Ovary (tissue), 9 donors: Measurements from ENCODE around the gene THAP5. TPM values are rescaled to one million over a fixed set of nuclear protein-coding genes. Genes with fewer than 3 reads are reported as not detected.

Experiments used
- DNase-seq, 5 donors: peaks; one replicate each; pipeline ENCODE4 v3.0.0-alpha.2; 2019 to 2020
- H3K27ac ChIP-seq, 2 donors: fragments of 200-600 bp; one replicate each; pipeline versions ENCODE4 v1.5.1 to v1.8.0; 2019 to 2022
- H3K27me3 ChIP-seq: fragments of 200-600 bp; one replicate; pipeline ENCODE4 v1.8.0; 2022
- H3K36me3 ChIP-seq: fragments of 200-600 bp; sonication (generic); one replicate; pipeline ENCODE4 v1.5.1; 2019
- H3K4me1 ChIP-seq: one replicate; pipeline ENCODE4 v1.8.1; 2013; ENCODE audit warnings: mild to moderate bottlenecking, moderate library complexity; ENCODE audit not compliant: insufficient read depth
- H3K4me3 ChIP-seq: fragments of 200-600 bp; sonication (generic); one replicate; pipeline ENCODE4 v1.5.1; 2017
- H3K9me3 ChIP-seq, 2 donors: fragments of 200-600 bp in 1 of 2; sonication (generic) in 1 of 2; one replicate each; pipeline versions ENCODE4 v1.5.1 to v1.8.1; 2013 to 2019; ENCODE audit warnings: mild to moderate bottlenecking in 1 of 2, moderate library complexity in 1 of 2
- CTCF ChIP-seq, 3 donors: fragments of 450-650 bp in 2 of 3; fragments of 200-600 bp in 1 of 3; IDR thresholded peaks; one replicate each; pipeline versions ENCODE4 v1.5.1 to v1.8.0; 2016 to 2022; ENCODE audit warnings: antibody characterized with exemption in 3 of 3, mild to moderate bottlenecking in 1 of 3
- EP300 ChIP-seq: sonication (generic); formaldehyde crosslinking; IDR thresholded peaks from one replicate; pipeline ENCODE4 v1.6.1; 2017; ENCODE audit warnings: antibody characterized with exemption
- POLR2A ChIP-seq: fragments of 450-650 bp; IDR thresholded peaks from one replicate; pipeline ENCODE4 v1.6.1; 2017; ENCODE audit warnings: antibody characterized with exemption, mild to moderate bottlenecking, moderate library complexity
- WGBS, 3 donors: extraction: QIAGEN DNeasy Blood & Tissue Kit in 1 of 3; methylation state at CpG; one replicate each; pipeline versions ENCODE4 v1.1.5 to v1.1.7; 2013 to 2017; 5-methylcytosine and 5-hydroxymethylcytosine counted together
- intact Hi-C, 4 donors: fragments of 100-400 bp; cut with DNase I; formaldehyde crosslinking; loops; one replicate each; pipeline versions ENCODE4 v1.11.0 to v1.15.1; 2022 to 2023
- polyA plus RNA-seq, 2 donors: library from polyadenylated mRNA; stranded (reverse); fragments of 200-250 nt in 1 of 2; fragments of 350-450 nt in 1 of 2; fragmentation: Illumina TruSeq in 1 of 2; extraction: RNeasy Lipid Tissue Mini Kit (QIAGEN cat#74804) in 1 of 2; gene quantifications; one replicate each; pipeline ENCODE4 v1.2.3, GENCODE V29; 2013 to 2014
- total RNA-seq, 7 donors: library from RNA; depleted of rRNA in 2 of 7; stranded (reverse); fragments of >200 nt in 2 of 7; fragmentation: NEBNext Ultra II Directional in 3 of 7; extraction: Animal tissue kit (Norgen Biotek cat#: 25700) in 3 of 7; gene quantifications; one replicate each; pipeline versions ENCODE4 v1.1.0 to v1.2.4, GENCODE V29; 2016 to 2023
- donor health status: DM: no; HTN: no; CAD: no; lungs with moderate emphysema.
- donor health status: DM: no; HTN: no; CAD: no.
- donor health status: Bipolar disorder and iron deficiency.
- donor health status: DM: yes; HTN: yes; CAD: no.
- donor health status: DM: no; HTN: no; CAD: no.
- donor health status: DM: yes; HTN: yes; CAD: no.

Gene THAP5
- total and polyA plus RNA-seq, 9 donors: 17.0 to 44.5 (median 36.4) TPM

GRCh38 chr7:108575156-108575555, 5.7 kb upstream of the THAP5 start:
- WGBS, 3 donors: 72 to 96% (median 92%) methylated on average over 2 of the region's 2 CpGs
- DNase-seq: no peak
- no peaks in the 10 kb centered on the region for H3K36me3 ChIP-seq
- H3K9me3 ChIP-seq: peaks cover 0 to 8% of the 10 kb centered on the region in 2 donors
- no peak overlapping the region for H3K27ac ChIP-seq
- no peaks in the 10 kb centered on the region for H3K4me1 ChIP-seq
- TF ChIP-seq EP300 (no peak), CTCF (IDR thresholded peaks at IDR 0.05) (no peak), POLR2A (no peak)
- H3K27me3 ChIP-seq: no peaks in the 10 kb centered on the region
- H3K4me3 ChIP-seq: no peak overlapping the region
- intact Hi-C loops: no loop called here

DNA sequence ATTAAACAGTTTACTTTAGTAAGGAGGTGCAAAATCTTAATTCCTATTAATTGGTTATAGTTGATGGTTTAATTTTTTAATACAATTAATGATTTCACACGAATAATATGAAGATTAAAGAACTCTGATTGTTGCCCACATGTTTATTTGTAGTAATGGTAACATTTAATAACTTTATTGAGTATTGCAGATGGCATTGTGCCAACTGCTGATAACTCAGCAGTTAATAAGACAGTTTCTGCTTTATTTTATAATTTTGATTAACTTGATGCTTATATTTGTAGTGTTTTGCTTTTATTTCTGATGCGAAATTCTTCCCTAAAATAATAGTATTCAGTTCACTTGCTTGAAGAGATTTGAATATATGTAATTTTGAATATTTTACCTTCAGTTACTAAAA, 3.0 kb upstream of the THAP5 start:
- Histone ChIP-seq H3K27ac (no peak overlapping the region), H3K9me3 (no peaks in the 10 kb centered on the region), H3K4me3 (no peak overlapping the region), H3K4me1 (peaks cover 2% of the 10 kb centered on the region), H3K27me3 (no peaks in the 10 kb centered on the region), H3K36me3 (no peaks in the 10 kb centered on the region)
- WGBS, 3 donors: 93 to 98% (median 96%) methylated on average over 2 of the region's 2 CpGs
- intact Hi-C loops: no loop called here
- no peak for TF ChIP-seq POLR2A
- no peak for DNase-seq

- Histone ChIP-seq H3K27ac (peak overlapping the region; percentile 85 to 88), H3K4me3 (peak overlapping the region; percentile 92), H3K36me3 (no peaks in the 10 kb centered on the region), H3K9me3 (no peaks in the 10 kb centered on the region), H3K4me1 (peaks cover 2% of the 10 kb centered on the region), H3K27me3 (no peaks in the 10 kb centered on the region)
- WGBS, 3 donors: 0 to 1% (median 0%) methylated on average over 36 of the region's 36 CpGs
- TF ChIP-seq EP300 (no peak), POLR2A (no peak), CTCF (IDR thresholded peaks at IDR 0.05) (no peak)
- intact Hi-C loops: no loop called here
- peak in 1 of 5 donors; percentile 38 for DNase-seq
These were observed 745 bp upstream of the THAP5 start for GRCh38 chr7:108570146-108570755.

- H3K4me1 ChIP-seq: peaks cover 2% of the 10 kb centered on the region
- TF ChIP-seq EP300 (no peak), CTCF (IDR thresholded peaks at IDR 0.05) (no peak), POLR2A (no peak)
- intact Hi-C loops: loop anchor here in 2 of 4 donors (1.0 to 2.0 kb wide), 2 partner anchors 42 to 43 kb away; partner anchors contain the start of gene PNPLA8 (in 2 of the 2)
- H3K27me3 ChIP-seq: no peaks in the 10 kb centered on the region
- H3K27ac ChIP-seq: peak overlapping the region; percentile 85
- H3K9me3 ChIP-seq: no peaks in the 10 kb centered on the region
- 11 to 16% (median 14%) methylated on average over 23 to 24 of the region's 24 CpGs for WGBS, 3 donors
- H3K36me3 ChIP-seq: no peaks in the 10 kb centered on the region
- peak overlapping the region; percentile 92 for H3K4me3 ChIP-seq
- DNase-seq: no peak
These were observed 615 bp downstream of the THAP5 start for GRCh38 chr7:108568801-108569380.

GRCh38 chr7:108565987-108566386, 3.5 kb downstream of the THAP5 start:
- intact Hi-C loops: no loop called here
- TF ChIP-seq CTCF (IDR thresholded peaks at IDR 0.05) (no peak), EP300 (no peak), POLR2A (no peak)
- DNase-seq: no peak

More at GRCh38 chr7:108565987-108566386, 3.5 kb downstream of the THAP5 start:
- Histone ChIP-seq H3K9me3 (no peaks in the 10 kb centered on the region), H3K27me3 (no peaks in the 10 kb centered on the region), H3K4me1 (peaks cover 2% of the 10 kb centered on the region), H3K4me3 (no peak overlapping the region), H3K36me3 (no peaks in the 10 kb centered on the region), H3K27ac (no peak overlapping the region)
